ENCODE results near the gene ZBTB34. TPM values are rescaled to one million over a fixed set of nuclear protein-coding genes. Genes with fewer than 3 reads are reported as not detected.

Gene ZBTB34
- total and polyA plus RNA-seq, 2 of the 4 experiments (the other 2 are of a cell fraction) = 2.7 to 3.1 TPM

DNA sequence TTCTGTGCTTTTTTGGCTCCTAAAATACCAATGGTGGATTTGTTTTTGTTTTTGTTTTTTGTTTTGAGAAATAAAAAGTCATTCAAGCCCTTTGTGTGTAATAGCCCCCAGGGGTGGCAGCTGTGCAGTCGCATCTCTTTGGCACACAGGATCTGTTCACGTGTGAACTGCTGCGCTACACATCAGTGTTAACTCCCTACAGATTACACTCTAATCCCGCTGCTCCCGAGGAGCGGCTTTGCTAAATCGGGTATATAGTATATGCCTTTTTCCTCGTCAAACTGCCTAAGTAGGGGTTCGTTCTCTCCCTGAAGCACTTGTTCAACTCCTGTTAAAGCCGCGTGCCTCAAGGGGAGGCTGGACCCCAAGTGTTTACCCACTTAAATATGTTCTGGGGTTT lies 22.3 kb downstream of the ZBTB34 start:
- no peak overlapping the region for H3K27ac ChIP-seq (ENCODE audit: insufficient read depth, low read length)
- H3K23ac ChIP-seq (ENCODE audit: low read depth, low read length) = no peak overlapping the region
- intact Hi-C loops (cut with micrococcal nuclease) = no loop called here
- no peaks in the 10 kb centered on the region for H3K9me3 ChIP-seq (ENCODE audit: control insufficient read depth, insufficient read depth, low read length)
- H4K5ac ChIP-seq (ENCODE audit: low read depth, low read length) = no peak overlapping the region
- no peak overlapping the region for H3K4ac ChIP-seq (ENCODE audit: low read depth, low read length)
- ChIA-PET POLR2A (ENCODE audit: unreplicated experiment) (no interaction called here), CTCF (no interaction called here)
- 96% methylated on average over 4 of the region's 11 CpGs; no CpG with 5 or more reads in 1 of the 2 experiments for WGBS, 2 experiments (ENCODE audit: extremely low coverage in 2 of 2, insufficient read length in 1 of 2)
- no peak overlapping the region for H3K9ac ChIP-seq (ENCODE audit: low read depth, low read length)
- H2BK5ac ChIP-seq (ENCODE audit: low read depth, low read length, poor library complexity, severe bottlenecking) = no peak overlapping the region
- H3K4me3 ChIP-seq (ENCODE audit: insufficient read depth, low read depth, low read length) = no peak overlapping the region
- no peak overlapping the region for H2AFZ ChIP-seq (replicated peaks; ENCODE audit: low read length, poor library complexity)
- H4K91ac ChIP-seq (ENCODE audit: insufficient read depth, low read depth, low read length) = no peak overlapping the region
- H3K79me1 ChIP-seq (ENCODE audit: low read depth in 1 of 2, low read length in 2 of 2) = peaks cover 36 to 69% of the 10 kb centered on the region in 2 experiments
- no peak for TF ChIP-seq MAFK (IDR thresholded peaks at IDR 0.05; ENCODE audit: low read depth, low read length)
- TF ChIP-seq MAZ (IDR thresholded peaks at IDR 0.05; ENCODE audit: borderline replicate concordance, low read depth, low read length) = no peak
- TF ChIP-seq, protein P1, sequence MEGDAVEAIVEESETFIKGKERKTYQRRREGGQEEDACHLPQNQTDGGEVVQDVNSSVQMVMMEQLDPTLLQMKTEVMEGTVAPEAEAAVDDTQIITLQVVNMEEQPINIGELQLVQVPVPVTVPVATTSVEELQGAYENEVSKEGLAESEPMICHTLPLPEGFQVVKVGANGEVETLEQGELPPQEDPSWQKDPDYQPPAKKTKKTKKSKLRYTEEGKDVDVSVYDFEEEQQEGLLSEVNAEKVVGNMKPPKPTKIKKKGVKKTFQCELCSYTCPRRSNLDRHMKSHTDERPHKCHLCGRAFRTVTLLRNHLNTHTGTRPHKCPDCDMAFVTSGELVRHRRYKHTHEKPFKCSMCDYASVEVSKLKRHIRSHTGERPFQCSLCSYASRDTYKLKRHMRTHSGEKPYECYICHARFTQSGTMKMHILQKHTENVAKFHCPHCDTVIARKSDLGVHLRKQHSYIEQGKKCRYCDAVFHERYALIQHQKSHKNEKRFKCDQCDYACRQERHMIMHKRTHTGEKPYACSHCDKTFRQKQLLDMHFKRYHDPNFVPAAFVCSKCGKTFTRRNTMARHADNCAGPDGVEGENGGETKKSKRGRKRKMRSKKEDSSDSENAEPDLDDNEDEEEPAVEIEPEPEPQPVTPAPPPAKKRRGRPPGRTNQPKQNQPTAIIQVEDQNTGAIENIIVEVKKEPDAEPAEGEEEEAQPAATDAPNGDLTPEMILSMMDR (conservative IDR thresholded peaks at IDR 0.05; ENCODE audit: low read depth, low read length) = no peak
- TF ChIP-seq POLR2A (IDR thresholded peaks at IDR 0.05; ENCODE audit: low read depth, low read length) = no peak
- TF ChIP-seq, protein P2, sequence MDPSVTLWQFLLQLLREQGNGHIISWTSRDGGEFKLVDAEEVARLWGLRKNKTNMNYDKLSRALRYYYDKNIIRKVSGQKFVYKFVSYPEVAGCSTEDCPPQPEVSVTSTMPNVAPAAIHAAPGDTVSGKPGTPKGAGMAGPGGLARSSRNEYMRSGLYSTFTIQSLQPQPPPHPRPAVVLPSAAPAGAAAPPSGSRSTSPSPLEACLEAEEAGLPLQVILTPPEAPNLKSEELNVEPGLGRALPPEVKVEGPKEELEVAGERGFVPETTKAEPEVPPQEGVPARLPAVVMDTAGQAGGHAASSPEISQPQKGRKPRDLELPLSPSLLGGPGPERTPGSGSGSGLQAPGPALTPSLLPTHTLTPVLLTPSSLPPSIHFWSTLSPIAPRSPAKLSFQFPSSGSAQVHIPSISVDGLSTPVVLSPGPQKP (IDR thresholded peaks at IDR 0.05; ENCODE audit: borderline replicate concordance, low read depth, low read length) = no peak
- TF ChIP-seq RCOR1 (IDR thresholded peaks at IDR 0.05; ENCODE audit: insufficient replicate concordance, low read length) = no peak
- H2AK5ac ChIP-seq (ENCODE audit: low read depth, low read length) = no peak overlapping the region
- ATAC-seq (ENCODE audit: low read depth) (no peak), DNase-seq (no peak)
- peaks cover 10% of the 10 kb centered on the region for H3K9me1 ChIP-seq (ENCODE audit: insufficient read depth, low read length)
- H3K27me3 ChIP-seq (ENCODE audit: control insufficient read depth, insufficient read depth, low read length) = no peaks in the 10 kb centered on the region
- H2AK9ac ChIP-seq (replicated peaks; ENCODE audit: low read depth, low read length, poor library complexity) = no peak overlapping the region
- no peak overlapping the region for H3K18ac ChIP-seq (ENCODE audit: low read depth, low read length)
- H2BK120ac ChIP-seq (ENCODE audit: low read depth, low read length) = no peak overlapping the region
- in situ Hi-C loops (cut with MboI; ENCODE audit: low sequenced_read_pairs) = no loop called here
- H4K8ac ChIP-seq (ENCODE audit: low read depth in 2 of 2, low read length in 2 of 2) = no peak overlapping the region
- H2BK20ac ChIP-seq (ENCODE audit: low read depth, low read length) = no peak overlapping the region
- H3K4me2 ChIP-seq (ENCODE audit: low read depth, low read length) = no peak overlapping the region
- no peak overlapping the region for H3K14ac ChIP-seq (replicated peaks; ENCODE audit: low read depth, low read length)
- BruUV-seq (replicated peaks) = no TSS peak
- no peak overlapping the region for H3K56ac ChIP-seq (ENCODE audit: extremely low read depth, insufficient read depth, low read length)
- H4K20me1 ChIP-seq (ENCODE audit: insufficient read depth, low read length) = peaks cover 46% of the 10 kb centered on the region
- dilution Hi-C loops (cut with HindIII; ENCODE audit: low sequenced_read_pairs, unreplicated experiment) = no loop called here
- H3K36me3 ChIP-seq (ENCODE audit: control insufficient read depth, insufficient read depth, low read length) = peaks cover 31% of the 10 kb centered on the region
- H2BK15ac ChIP-seq (ENCODE audit: low read depth, low read length) = no peak overlapping the region
- H3K4me1 ChIP-seq (ENCODE audit: control insufficient read depth, insufficient read depth, low read length) = peaks cover 3% of the 10 kb centered on the region
